ENCODE data around the gene GRB2. TPM values are rescaled to one million over a fixed set of nuclear protein-coding genes. Genes with fewer than 3 reads are reported as not detected.
A peak's percentile ranks its signal among the peaks of the same experiment; 100 is the strongest.

Gene GRB2
- total RNA-seq, 4 donors from 2014 or later = 44.9 to 62.6 (median 58.7) TPM

GRCh38 chr17:75410141-75410540 is 4.7 kb upstream of the GRB2 start:
- Histone ChIP-seq H3K4me3 (no peak overlapping the region), H3K4me1 (peaks cover 22% of the 10 kb centered on the region), H3K27ac (no peak overlapping the region), H3K27me3 (peaks cover 4% of the 10 kb centered on the region), H3K36me3 (no peaks in the 10 kb centered on the region), H3K9me3 (no peaks in the 10 kb centered on the region)
- DNase-seq (ENCODE audit: low spot score in 2 of 2) = no peak
- WGBS = 87% methylated on average over 4 of the region's 4 CpGs
- TF ChIP-seq EP300 (IDR thresholded peaks at IDR 0.05) (no peak), POLR2AphosphoS5 (IDR thresholded peaks at IDR 0.05) (no peak)

- no peak overlapping the region for H3K27ac ChIP-seq
- peaks cover 34% of the 10 kb centered on the region for H3K4me1 ChIP-seq
- no peaks in the 10 kb centered on the region for H3K27me3 ChIP-seq
- DNase-seq (ENCODE audit: low spot score in 2 of 2) = no peak
- TF ChIP-seq CTCF (IDR thresholded peaks at IDR 0.05) (no peak), POLR2A (IDR thresholded peaks at IDR 0.05) (no peak), POLR2AphosphoS5 (IDR thresholded peaks at IDR 0.05) (no peak), EP300 (IDR thresholded peaks at IDR 0.05) (no peak)
- no peak overlapping the region for H3K4me3 ChIP-seq
- H3K9me3 ChIP-seq = no peaks in the 10 kb centered on the region
- no peaks in the 10 kb centered on the region for H3K36me3 ChIP-seq
- 89% methylated on average over 2 of the region's 2 CpGs for WGBS
These were observed 2.3 kb upstream of the GRB2 start for GRCh38 chr17:75407655-75408352.

GRCh38 chr17:75406222-75406615 is 741 bp upstream of the GRB2 start:
- TF ChIP-seq EP300 (IDR thresholded peaks at IDR 0.05) = no peak
- Histone ChIP-seq H3K27ac (no peak overlapping the region), H3K36me3 (no peaks in the 10 kb centered on the region), H3K4me1 (peaks cover 37% of the 10 kb centered on the region), H3K4me3 (peak overlapping the region; percentile 100), H3K9me3 (no peaks in the 10 kb centered on the region), H3K27me3 (no peaks in the 10 kb centered on the region)
- WGBS = 10% methylated on average over 9 of the region's 9 CpGs
- DNase-seq (ENCODE audit: low spot score in 2 of 2) = no peak

GRCh38 chr17:75404731-75405364 is 630 bp downstream of the GRB2 start:
- Histone ChIP-seq H3K9me3 (no peaks in the 10 kb centered on the region), H3K36me3 (no peaks in the 10 kb centered on the region), H3K27ac (peak overlapping the region; percentile 94), H3K4me3 (peak overlapping the region; percentile 100), H3K27me3 (no peaks in the 10 kb centered on the region), H3K4me1 (peaks cover 37% of the 10 kb centered on the region)
- DNase-seq (ENCODE audit: low spot score in 2 of 2) = peak in 1 of 2 donors; percentile 79
- WGBS = under 1% methylated on average over 17 of the region's 37 CpGs
- TF ChIP-seq POLR2A (IDR thresholded peaks at IDR 0.05) = no peak
- TF ChIP-seq CTCF (IDR thresholded peaks at IDR 0.05) = no peak
- TF ChIP-seq EP300 (IDR thresholded peaks at IDR 0.05) = no peak
- TF ChIP-seq POLR2AphosphoS5 (IDR thresholded peaks at IDR 0.05) = no peak

- Histone ChIP-seq H3K36me3 (no peaks in the 10 kb centered on the region), H3K4me3 (peak overlapping the region; percentile 100), H3K27ac (peak overlapping the region; percentile 94), H3K4me1 (peaks cover 37% of the 10 kb centered on the region), H3K9me3 (no peaks in the 10 kb centered on the region), H3K27me3 (no peaks in the 10 kb centered on the region)
- TF ChIP-seq CTCF (IDR thresholded peaks at IDR 0.05) (peak; percentile 68 to 79), EP300 (IDR thresholded peaks at IDR 0.05) (no peak), POLR2AphosphoS5 (IDR thresholded peaks at IDR 0.05) (no peak), POLR2A (IDR thresholded peaks at IDR 0.05) (no peak)
- under 1% methylated on average over 15 of the region's 15 CpGs for WGBS
- peak in 1 of 2 donors; percentile 70 for DNase-seq (ENCODE audit: low spot score in 2 of 2)
These were observed 1.2 kb downstream of the GRB2 start for GRCh38 chr17:75404223-75404730.

GRCh38 chr17:75403131-75403530 is 2.3 kb downstream of the GRB2 start:
- Histone ChIP-seq H3K27ac (no peak overlapping the region), H3K9me3 (no peaks in the 10 kb centered on the region), H3K36me3 (no peaks in the 10 kb centered on the region), H3K27me3 (no peaks in the 10 kb centered on the region), H3K4me3 (peak overlapping the region; percentile 100), H3K4me1 (peaks cover 37% of the 10 kb centered on the region)
- 69% methylated on average over 5 of the region's 5 CpGs for WGBS
- no peak for DNase-seq (ENCODE audit: low spot score in 2 of 2)
- TF ChIP-seq CTCF (IDR thresholded peaks at IDR 0.05) (no peak), EP300 (IDR thresholded peaks at IDR 0.05) (no peak), POLR2AphosphoS5 (IDR thresholded peaks at IDR 0.05) (no peak), POLR2A (IDR thresholded peaks at IDR 0.05) (no peak)
